PC-3 (cell line): ENCODE measurements around the gene LENG9.

ENCODE experiments used
- EZH2 ChIP-seq: fragments of 300-600 bp; sonication (generic); IDR thresholded peaks from one replicate; pipeline ENCODE4 v1.6.1; 2017; ENCODE audit warnings: antibody characterized with exemption, mild to moderate bottlenecking, low read length; ENCODE audit not compliant: unreplicated experiment
- TF ChIP-seq, protein P1 (sequence below): fragments of 300-600 bp; sonication (generic); conservative IDR thresholded peaks from 2 replicates; pipeline ENCODE4 v1.5.1; 2017; ENCODE audit warnings: antibody characterized with exemption, low read depth, mild to moderate bottlenecking, low read length

DNA sequence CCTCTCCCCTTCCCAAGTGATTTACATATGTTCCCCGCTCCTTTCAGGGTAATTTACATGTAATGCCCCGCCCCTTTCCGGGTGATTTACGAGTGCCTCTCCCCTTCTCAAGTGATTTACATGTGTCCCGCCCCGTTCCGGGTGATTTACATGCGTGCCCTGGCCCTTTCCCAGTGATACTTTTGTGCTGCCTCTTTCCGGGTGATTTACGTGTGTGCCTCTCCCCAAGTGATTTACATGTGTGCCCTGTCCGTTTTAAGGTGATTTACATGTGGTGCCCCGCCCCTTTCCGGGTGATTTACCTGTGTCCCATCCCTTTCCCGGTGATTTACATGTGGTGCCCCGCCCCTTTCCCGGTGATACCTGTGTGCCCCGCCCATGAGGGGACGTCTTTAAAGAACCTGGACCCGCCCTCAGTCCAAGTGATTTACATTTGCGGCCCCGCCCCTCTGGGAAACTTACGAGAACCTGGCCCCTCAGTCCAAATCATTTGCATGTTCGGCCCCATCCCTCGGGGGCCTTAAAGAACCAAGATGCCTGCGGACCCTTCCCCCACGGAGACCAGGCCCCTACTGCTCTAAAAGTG, 559 bp upstream of the LENG9 start:
- TF ChIP-seq, protein P1, sequence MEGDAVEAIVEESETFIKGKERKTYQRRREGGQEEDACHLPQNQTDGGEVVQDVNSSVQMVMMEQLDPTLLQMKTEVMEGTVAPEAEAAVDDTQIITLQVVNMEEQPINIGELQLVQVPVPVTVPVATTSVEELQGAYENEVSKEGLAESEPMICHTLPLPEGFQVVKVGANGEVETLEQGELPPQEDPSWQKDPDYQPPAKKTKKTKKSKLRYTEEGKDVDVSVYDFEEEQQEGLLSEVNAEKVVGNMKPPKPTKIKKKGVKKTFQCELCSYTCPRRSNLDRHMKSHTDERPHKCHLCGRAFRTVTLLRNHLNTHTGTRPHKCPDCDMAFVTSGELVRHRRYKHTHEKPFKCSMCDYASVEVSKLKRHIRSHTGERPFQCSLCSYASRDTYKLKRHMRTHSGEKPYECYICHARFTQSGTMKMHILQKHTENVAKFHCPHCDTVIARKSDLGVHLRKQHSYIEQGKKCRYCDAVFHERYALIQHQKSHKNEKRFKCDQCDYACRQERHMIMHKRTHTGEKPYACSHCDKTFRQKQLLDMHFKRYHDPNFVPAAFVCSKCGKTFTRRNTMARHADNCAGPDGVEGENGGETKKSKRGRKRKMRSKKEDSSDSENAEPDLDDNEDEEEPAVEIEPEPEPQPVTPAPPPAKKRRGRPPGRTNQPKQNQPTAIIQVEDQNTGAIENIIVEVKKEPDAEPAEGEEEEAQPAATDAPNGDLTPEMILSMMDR = no peak
- TF ChIP-seq EZH2 = no peak
